ENCODE data around the gene SHB. TPM values are rescaled to one million over a fixed set of nuclear protein-coding genes. Genes with fewer than 3 reads are reported as not detected.

SHB gene
- total and polyA plus RNA-seq, 2 of the 13 experiments (the other 11 are each of a cell fraction or from before 2014, with no cell fraction given), result 19.4 to 20.7 TPM

- TF ChIP-seq, protein P1, sequence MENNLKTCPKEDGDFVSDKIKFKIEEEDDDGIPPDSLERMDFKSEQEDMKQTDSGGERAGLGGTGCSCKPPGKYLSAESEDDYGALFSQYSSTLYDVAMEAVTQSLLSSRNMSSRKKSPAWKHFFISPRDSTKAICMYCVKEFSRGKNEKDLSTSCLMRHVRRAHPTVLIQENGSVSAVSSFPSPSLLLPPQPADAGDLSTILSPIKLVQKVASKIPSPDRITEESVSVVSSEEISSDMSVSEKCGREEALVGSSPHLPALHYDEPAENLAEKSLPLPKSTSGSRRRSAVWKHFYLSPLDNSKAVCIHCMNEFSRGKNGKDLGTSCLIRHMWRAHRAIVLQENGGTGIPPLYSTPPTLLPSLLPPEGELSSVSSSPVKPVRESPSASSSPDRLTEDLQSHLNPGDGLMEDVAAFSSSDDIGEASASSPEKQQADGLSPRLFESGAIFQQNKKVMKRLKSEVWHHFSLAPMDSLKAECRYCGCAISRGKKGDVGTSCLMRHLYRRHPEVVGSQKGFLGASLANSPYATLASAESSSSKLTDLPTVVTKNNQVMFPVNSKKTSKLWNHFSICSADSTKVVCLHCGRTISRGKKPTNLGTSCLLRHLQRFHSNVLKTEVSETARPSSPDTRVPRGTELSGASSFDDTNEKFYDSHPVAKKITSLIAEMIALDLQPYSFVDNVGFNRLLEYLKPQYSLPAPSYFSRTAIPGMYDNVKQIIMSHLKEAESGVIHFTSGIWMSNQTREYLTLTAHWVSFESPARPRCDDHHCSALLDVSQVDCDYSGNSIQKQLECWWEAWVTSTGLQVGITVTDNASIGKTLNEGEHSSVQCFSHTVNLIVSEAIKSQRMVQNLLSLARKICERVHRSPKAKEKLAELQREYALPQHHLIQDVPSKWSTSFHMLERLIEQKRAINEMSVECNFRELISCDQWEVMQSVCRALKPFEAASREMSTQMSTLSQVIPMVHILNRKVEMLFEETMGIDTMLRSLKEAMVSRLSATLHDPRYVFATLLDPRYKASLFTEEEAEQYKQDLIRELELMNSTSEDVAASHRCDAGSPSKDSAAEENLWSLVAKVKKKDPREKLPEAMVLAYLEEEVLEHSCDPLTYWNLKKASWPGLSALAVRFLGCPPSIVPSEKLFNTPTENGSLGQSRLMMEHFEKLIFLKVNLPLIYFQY (CRISPR knock-in tag; IDR thresholded peaks at IDR 0.05; ENCODE audit: borderline replicate concordance), result 0 out of 2 replicates have a peak, but pooled peaks have one; percentile 51
- TF ChIP-seq MXI1 (IDR thresholded peaks at IDR 0.05; ENCODE audit: borderline replicate concordance, low read depth, low read length) (peak; percentile 30; the same call in 1 of the 3 replicates), ZNF331 (CRISPR knock-in tag; IDR thresholded peaks at IDR 0.05) (peak; percentile 44; the same call in 1 of the 2 replicates), NR1H2 (CRISPR knock-in tag; IDR thresholded peaks at IDR 0.05; ENCODE audit: borderline replicate concordance, low read depth) (no peak), POLR2AphosphoS2 (IDR thresholded peaks at IDR 0.05; ENCODE audit: low read depth, low read length) (no peak), DR1 (CRISPR knock-in tag; IDR thresholded peaks at IDR 0.05) (no peak), IRX3 (CRISPR knock-in tag; IDR thresholded peaks at IDR 0.05; ENCODE audit: borderline replicate concordance, low read depth) (no peak), ZNF782 (CRISPR knock-in tag; IDR thresholded peaks at IDR 0.05; ENCODE audit: borderline replicate concordance) (no peak), HOXA9 (CRISPR knock-in tag; IDR thresholded peaks at IDR 0.05; ENCODE audit: borderline replicate concordance) (no peak), MAF1 (CRISPR knock-in tag; IDR thresholded peaks at IDR 0.05; ENCODE audit: borderline replicate concordance) (no peak), ZNF776 (CRISPR knock-in tag; IDR thresholded peaks at IDR 0.05) (no peak), XBP1 (CRISPR knock-in tag; IDR thresholded peaks at IDR 0.05) (no peak), CC2D1A (CRISPR knock-in tag; IDR thresholded peaks at IDR 0.05) (no peak), ZNF580 (CRISPR knock-in tag; IDR thresholded peaks at IDR 0.05; ENCODE audit: borderline replicate concordance, low read depth) (peak; percentile 37; the same call in 1 of the 2 replicates), SNAPC2 (CRISPR knock-in tag; IDR thresholded peaks at IDR 0.05) (no peak), MEF2D (CRISPR knock-in tag; IDR thresholded peaks at IDR 0.05) (no peak), SIN3A (IDR thresholded peaks at IDR 0.05; ENCODE audit: borderline replicate concordance, low read depth, low read length) (peak; percentile 32; the same call in 1 of the 2 replicates)
- TF ChIP-seq, protein P2, sequence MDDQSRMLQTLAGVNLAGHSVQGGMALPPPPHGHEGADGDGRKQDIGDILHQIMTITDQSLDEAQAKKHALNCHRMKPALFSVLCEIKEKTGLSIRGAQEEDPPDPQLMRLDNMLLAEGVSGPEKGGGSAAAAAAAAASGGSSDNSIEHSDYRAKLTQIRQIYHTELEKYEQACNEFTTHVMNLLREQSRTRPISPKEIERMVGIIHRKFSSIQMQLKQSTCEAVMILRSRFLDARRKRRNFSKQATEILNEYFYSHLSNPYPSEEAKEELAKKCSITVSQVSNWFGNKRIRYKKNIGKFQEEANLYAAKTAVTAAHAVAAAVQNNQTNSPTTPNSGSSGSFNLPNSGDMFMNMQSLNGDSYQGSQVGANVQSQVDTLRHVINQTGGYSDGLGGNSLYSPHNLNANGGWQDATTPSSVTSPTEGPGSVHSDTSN (CRISPR knock-in tag; IDR thresholded peaks at IDR 0.05; ENCODE audit: borderline replicate concordance), result no peak
- TF ChIP-seq, protein P3, sequence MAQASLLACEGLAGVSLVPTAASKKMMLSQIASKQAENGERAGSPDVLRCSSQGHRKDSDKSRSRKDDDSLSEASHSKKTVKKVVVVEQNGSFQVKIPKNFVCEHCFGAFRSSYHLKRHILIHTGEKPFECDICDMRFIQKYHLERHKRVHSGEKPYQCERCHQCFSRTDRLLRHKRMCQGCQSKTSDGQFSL (CRISPR knock-in tag; IDR thresholded peaks at IDR 0.05), result no peak
- TF ChIP-seq, protein P4, sequence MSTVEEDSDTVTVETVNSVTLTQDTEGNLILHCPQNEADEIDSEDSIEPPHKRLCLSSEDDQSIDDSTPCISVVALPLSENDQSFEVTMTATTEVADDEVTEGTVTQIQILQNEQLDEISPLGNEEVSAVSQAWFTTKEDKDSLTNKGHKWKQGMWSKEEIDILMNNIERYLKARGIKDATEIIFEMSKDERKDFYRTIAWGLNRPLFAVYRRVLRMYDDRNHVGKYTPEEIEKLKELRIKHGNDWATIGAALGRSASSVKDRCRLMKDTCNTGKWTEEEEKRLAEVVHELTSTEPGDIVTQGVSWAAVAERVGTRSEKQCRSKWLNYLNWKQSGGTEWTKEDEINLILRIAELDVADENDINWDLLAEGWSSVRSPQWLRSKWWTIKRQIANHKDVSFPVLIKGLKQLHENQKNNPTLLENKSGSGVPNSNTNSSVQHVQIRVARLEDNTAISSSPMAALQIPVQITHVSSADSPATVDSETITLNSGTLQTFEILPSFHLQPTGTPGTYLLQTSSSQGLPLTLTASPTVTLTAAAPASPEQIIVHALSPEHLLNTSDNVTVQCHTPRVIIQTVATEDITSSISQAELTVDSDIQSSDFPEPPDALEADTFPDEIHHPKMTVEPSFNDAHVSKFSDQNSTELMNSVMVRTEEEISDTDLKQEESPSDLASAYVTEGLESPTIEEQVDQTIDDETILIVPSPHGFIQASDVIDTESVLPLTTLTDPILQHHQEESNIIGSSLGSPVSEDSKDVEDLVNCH (CRISPR knock-in tag; IDR thresholded peaks at IDR 0.05), result no peak
- TF ChIP-seq, protein P5, sequence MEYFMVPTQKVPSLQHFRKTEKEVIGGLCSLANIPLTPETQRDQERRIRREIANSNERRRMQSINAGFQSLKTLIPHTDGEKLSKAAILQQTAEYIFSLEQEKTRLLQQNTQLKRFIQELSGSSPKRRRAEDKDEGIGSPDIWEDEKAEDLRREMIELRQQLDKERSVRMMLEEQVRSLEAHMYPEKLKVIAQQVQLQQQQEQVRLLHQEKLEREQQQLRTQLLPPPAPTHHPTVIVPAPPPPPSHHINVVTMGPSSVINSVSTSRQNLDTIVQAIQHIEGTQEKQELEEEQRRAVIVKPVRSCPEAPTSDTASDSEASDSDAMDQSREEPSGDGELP (IDR thresholded peaks at IDR 0.05; ENCODE audit: borderline replicate concordance, low read depth), result no peak
These were observed 155.4 kb downstream of the SHB start (continued) for GRCh38 chr9:37913480-37914153.

Measured in HepG2 (cell line).